ENCODE data around the gene STAM. TPM values are rescaled to one million over a fixed set of nuclear protein-coding genes. Genes with fewer than 3 reads are reported as not detected.

Gene STAM
- total and polyA plus RNA-seq, 9 of the 15 experiments (the other 6 are each of a cell fraction or from before 2014, with no cell fraction given) = 13.8 to 33.5 (median 26.4) TPM

GRCh38 chr10:17617031-17617911, 26.7 kb upstream of the STAM start, which contains the start of gene HACD1 (continued):
- peak in 1 of 2 experiments; percentile 71; a peak in 2 of 4 replicates for TF ChIP-seq UBTF (IDR thresholded peaks at IDR 0.05; ENCODE audit: borderline replicate concordance in 1 of 2, low read depth in 2 of 2, low read length in 2 of 2)
- peak; percentile 52 for TF ChIP-seq EGR1 (conservative IDR thresholded peaks at IDR 0.05)
- TF ChIP-seq KDM5B (IDR thresholded peaks at IDR 0.05; ENCODE audit: insufficient replicate concordance, low read depth, low read length) = peak; percentile 29
- TF ChIP-seq NFATC3 (IDR thresholded peaks at IDR 0.05) = no peak
- TF ChIP-seq RBBP5 (IDR thresholded peaks at IDR 0.05; ENCODE audit: borderline replicate concordance, insufficient read depth, low read length, poor library complexity, severe bottlenecking) = peak; percentile 68
- peak; percentile 41 for TF ChIP-seq U2AF1 (optimal IDR thresholded peaks at IDR 0.05; ENCODE audit: low read depth, low read length)
- no peak for TF ChIP-seq ETV6 (IDR thresholded peaks at IDR 0.05; ENCODE audit: borderline replicate concordance in 1 of 2, low read depth in 2 of 2, low read length in 1 of 2)
- TF ChIP-seq ETV6 (CRISPR knock-in tag; IDR thresholded peaks at IDR 0.05; ENCODE audit: borderline replicate concordance) = no peak
- 0 out of 2 replicates have a peak, but pooled peaks have one; percentile 10 for TF ChIP-seq SMC3 (conservative IDR thresholded peaks at IDR 0.05; ENCODE audit: insufficient read depth, low read depth, low read length)
- peak; percentile 49; the same call in 1 of the 2 replicates for TF ChIP-seq RBFOX2 (IDR thresholded peaks at IDR 0.05; ENCODE audit: low read depth, low read length)
- peak; percentile 73; the same call in 1 of the 2 replicates for TF ChIP-seq ZBTB7A (IDR thresholded peaks at IDR 0.05; ENCODE audit: borderline replicate concordance, control insufficient read depth, low read depth, low read length)
- TF ChIP-seq YY1 (IDR thresholded peaks at IDR 0.05; ENCODE audit: borderline replicate concordance in 1 of 3, control insufficient read depth in 1 of 3, extremely low read depth in 1 of 3, insufficient read depth in 3 of 3, insufficient read length in 1 of 3, insufficient replicate concordance in 2 of 3, low read depth in 1 of 3, low read length in 2 of 3) = peak in 1 of 3 experiments; percentile 36
- TF ChIP-seq ETS1 (conservative IDR thresholded peaks at IDR 0.05; ENCODE audit: control insufficient read depth, low read depth, low read length) = peak; percentile 39; the same call in 1 of the 2 replicates
- peak; percentile 37; the same call in 1 of the 2 replicates for TF ChIP-seq PHF8 (IDR thresholded peaks at IDR 0.05; ENCODE audit: borderline replicate concordance, low read length)
- TF ChIP-seq ZFX (CRISPR knock-in tag; IDR thresholded peaks at IDR 0.05) = peak; percentile 38
- TF ChIP-seq KDM4B (IDR thresholded peaks at IDR 0.05; ENCODE audit: borderline replicate concordance in 2 of 2, low read depth in 1 of 2) = no peak
- no peak for TF ChIP-seq POLR2AphosphoS5 (IDR thresholded peaks at IDR 0.05; ENCODE audit: control insufficient read depth, insufficient read depth, low read depth, low read length)
